ENCODE data around the gene TMEM192. TPM values are rescaled to one million over a fixed set of nuclear protein-coding genes. Genes with fewer than 3 reads are reported as not detected.
"Not testable (repeated sequence)": the region's sequence is repeated elsewhere in the genome, so short reads cannot be mapped to it uniquely, and the experiment has no call there.

The TMEM192 gene
- total RNA-seq, 3 donors from 2014 or later = 11.5 to 31.2 (median 20.5) TPM

GRCh38 chr4:165085946-165086345 is 26.7 kb downstream of the TMEM192 start:
- intact Hi-C loops (cut with DNase I; ENCODE audit: low total_unique reads) = no loop called here
- no peaks in the 10 kb centered on the region for H3K9me3 ChIP-seq
- TF ChIP-seq POLR2AphosphoS5 (IDR thresholded peaks at IDR 0.05) = no peak
- no peak overlapping the region for H3K4me3 ChIP-seq
- H3K27me3 ChIP-seq = no peaks in the 10 kb centered on the region
- DNase-seq (ENCODE audit: low spot score in 2 of 2) = no peak
- no peaks in the 10 kb centered on the region for H3K4me1 ChIP-seq
- H3K27ac ChIP-seq = no peak overlapping the region
- H3K36me3 ChIP-seq = no peaks in the 10 kb centered on the region

- intact Hi-C loops (cut with DNase I; ENCODE audit: low total_unique reads); DNase-seq (ENCODE audit: low spot score in 2 of 2); H3K27ac ChIP-seq; H3K36me3 ChIP-seq; H3K27me3 ChIP-seq; H3K4me3 ChIP-seq; H3K4me1 ChIP-seq; H3K9me3 ChIP-seq: not testable (repeated sequence)
Observed at GRCh38 chr4:165084787-165085186, 27.9 kb downstream of the TMEM192 start.

- intact Hi-C loops (cut with DNase I; ENCODE audit: low total_unique reads) = no loop called here
- no peaks in the 10 kb centered on the region for H3K9me3 ChIP-seq
- TF ChIP-seq CTCF (IDR thresholded peaks at IDR 0.05) (no peak), POLR2AphosphoS5 (IDR thresholded peaks at IDR 0.05) (no peak), POLR2A (IDR thresholded peaks at IDR 0.05) (no peak)
- no peaks in the 10 kb centered on the region for H3K27me3 ChIP-seq
- H3K4me3 ChIP-seq = no peak overlapping the region
- no peaks in the 10 kb centered on the region for H3K36me3 ChIP-seq
- no peak overlapping the region for H3K27ac ChIP-seq
- no peaks in the 10 kb centered on the region for H3K4me1 ChIP-seq
- no peak for DNase-seq (ENCODE audit: low spot score in 2 of 2)
Observed at GRCh38 chr4:165079476-165079875, 33.2 kb downstream of the TMEM192 start.

GRCh38 chr4:165077034-165077578 is 35.6 kb downstream of the TMEM192 start:
- intact Hi-C loops (cut with DNase I; ENCODE audit: low total_unique reads) = no loop called here
- DNase-seq (ENCODE audit: low spot score in 2 of 2) = no peak
- no peaks in the 10 kb centered on the region for H3K4me1 ChIP-seq
- no peak for TF ChIP-seq POLR2AphosphoS5 (IDR thresholded peaks at IDR 0.05)
- TF ChIP-seq CTCF (IDR thresholded peaks at IDR 0.05) = no peak
- no peak for TF ChIP-seq POLR2A (IDR thresholded peaks at IDR 0.05)
- H3K36me3 ChIP-seq = no peaks in the 10 kb centered on the region
- no peaks in the 10 kb centered on the region for H3K27me3 ChIP-seq
- H3K4me3 ChIP-seq = no peak overlapping the region
- H3K9me3 ChIP-seq = no peaks in the 10 kb centered on the region
- H3K27ac ChIP-seq = no peak overlapping the region

GRCh38 chr4:165073346-165073745 is 39.3 kb downstream of the TMEM192 start:
- H3K27me3 ChIP-seq; H3K36me3 ChIP-seq; H3K27ac ChIP-seq; H3K4me3 ChIP-seq; H3K9me3 ChIP-seq; intact Hi-C loops (cut with DNase I; ENCODE audit: low total_unique reads); H3K4me1 ChIP-seq; DNase-seq (ENCODE audit: low spot score in 2 of 2): not testable (repeated sequence)

- TF ChIP-seq CTCF (IDR thresholded peaks at IDR 0.05) = no peak
- TF ChIP-seq POLR2AphosphoS5 (IDR thresholded peaks at IDR 0.05) = no peak
- no peak for TF ChIP-seq POLR2A (IDR thresholded peaks at IDR 0.05)
- no peaks in the 10 kb centered on the region for H3K9me3 ChIP-seq
- intact Hi-C loops (cut with DNase I; ENCODE audit: low total_unique reads) = no loop called here
- no peak overlapping the region for H3K27ac ChIP-seq
- no peaks in the 10 kb centered on the region for H3K36me3 ChIP-seq
- H3K27me3 ChIP-seq = no peaks in the 10 kb centered on the region
- no peak for DNase-seq (ENCODE audit: low spot score in 2 of 2)
- H3K4me1 ChIP-seq = no peaks in the 10 kb centered on the region
- H3K4me3 ChIP-seq = no peak overlapping the region
Observed at GRCh38 chr4:165070560-165070959, 42.1 kb downstream of the TMEM192 start.

GRCh38 chr4:165060938-165061337 is 51.7 kb downstream of the TMEM192 start:
- Histone ChIP-seq H3K4me1 (no peaks in the 10 kb centered on the region), H3K4me3 (no peak overlapping the region), H3K27ac (no peak overlapping the region), H3K36me3 (no peaks in the 10 kb centered on the region), H3K27me3 (no peaks in the 10 kb centered on the region), H3K9me3 (no peaks in the 10 kb centered on the region)
- intact Hi-C loops (cut with DNase I; ENCODE audit: low total_unique reads) = no loop called here
- TF ChIP-seq POLR2AphosphoS5 (IDR thresholded peaks at IDR 0.05) (no peak), CTCF (IDR thresholded peaks at IDR 0.05) (no peak), POLR2A (IDR thresholded peaks at IDR 0.05) (no peak)
- DNase-seq (ENCODE audit: low spot score in 2 of 2) = no peak
